ENCODE results near the gene USH2A.

- TF ChIP-seq SP1 (IDR thresholded peaks at IDR 0.05), result no peak
- no peak for TF ChIP-seq BHLHE40 (IDR thresholded peaks at IDR 0.05; ENCODE audit: borderline replicate concordance)
- no peak for TF ChIP-seq CTBP1 (IDR thresholded peaks at IDR 0.05; ENCODE audit: borderline replicate concordance)
- no peak for TF ChIP-seq FOXM1 (IDR thresholded peaks at IDR 0.05; ENCODE audit: borderline replicate concordance)
- TF ChIP-seq ELF4 (IDR thresholded peaks at IDR 0.05), result no peak
- TF ChIP-seq TARDBP (IDR thresholded peaks at IDR 0.05), result no peak
- TF ChIP-seq ZNF384 (IDR thresholded peaks at IDR 0.05), result no peak
- TF ChIP-seq SUZ12 (IDR thresholded peaks at IDR 0.05), result no peak
- no peak for TF ChIP-seq NFRKB (IDR thresholded peaks at IDR 0.05)
- TF ChIP-seq FOXK2 (IDR thresholded peaks at IDR 0.05), result no peak
- TF ChIP-seq HDGF (IDR thresholded peaks at IDR 0.05; ENCODE audit: borderline replicate concordance), result no peak
- no peak for TF ChIP-seq FOXA1 (IDR thresholded peaks at IDR 0.05)
- TF ChIP-seq ARNT (IDR thresholded peaks at IDR 0.05), result no peak
These were observed 616.0 kb downstream of the USH2A start for GRCh38 chr1:215807218-215807617.

Data from HEK293T (cell line).